ENCODE results near the gene EHD1. TPM values are rescaled to one million over a fixed set of nuclear protein-coding genes. Genes with fewer than 3 reads are reported as not detected.

The EHD1 gene
- polyA plus RNA-seq, 10 donors, result 64.4 to 115 (median 92.9) TPM

GRCh38 chr11:64911689-64912088 lies 33.3 kb upstream of the EHD1 start:
- DNase-seq, result no peak

GRCh38 chr11:64911142-64911541 lies 32.7 kb upstream of the EHD1 start:
- DNase-seq, result no peak

GRCh38 chr11:64910451-64911093 lies 32.2 kb upstream of the EHD1 start:
- no peak for DNase-seq

- no peak for DNase-seq
Measured at GRCh38 chr11:64909653-64910343, 31.4 kb upstream of the EHD1 start.

- no peak for DNase-seq
Measured at GRCh38 chr11:64908766-64909165, 30.3 kb upstream of the EHD1 start.

GRCh38 chr11:64906314-64906635 lies 27.9 kb upstream of the EHD1 start:
- no peak for DNase-seq

GRCh38 chr11:64905516-64906313 lies 27.3 kb upstream of the EHD1 start:
- DNase-seq, result no peak

- DNase-seq, result no peak
Measured at GRCh38 chr11:64903291-64903833, 24.9 kb upstream of the EHD1 start.

- DNase-seq, result no peak
Measured at GRCh38 chr11:64902102-64902900, 23.9 kb upstream of the EHD1 start.

GRCh38 chr11:64900774-64901173 lies 22.4 kb upstream of the EHD1 start:
- no peak for DNase-seq

GRCh38 chr11:64900263-64900678 lies 21.9 kb upstream of the EHD1 start:
- no peak for DNase-seq

- DNase-seq, result no peak
Measured at GRCh38 chr11:64898541-64898940, 20.1 kb upstream of the EHD1 start.

- DNase-seq, result no peak
Measured at GRCh38 chr11:64898076-64898445, 19.6 kb upstream of the EHD1 start.

GRCh38 chr11:64897381-64898075 lies 19.1 kb upstream of the EHD1 start:
- no peak for DNase-seq

GRCh38 chr11:64896448-64897022 lies 18.1 kb upstream of the EHD1 start:
- no peak for DNase-seq

GRCh38 chr11:64894812-64895452 lies 16.5 kb upstream of the EHD1 start:
- DNase-seq, result no peak

- peak in 2 of 3 donors; percentile 73 to 81 for DNase-seq
Measured at GRCh38 chr11:64894070-64894811, 15.8 kb upstream of the EHD1 start.

- DNase-seq, result no peak
Measured at GRCh38 chr11:64893194-64894069, 15.0 kb upstream of the EHD1 start.

GRCh38 chr11:64892838-64893193 lies 14.4 kb upstream of the EHD1 start:
- DNase-seq, result no peak
